ENCODE data around the gene EHD1. TPM values are rescaled to one million over a fixed set of nuclear protein-coding genes. Genes with fewer than 3 reads are reported as not detected.

The EHD1 gene
- total RNA-seq, 1 experiment from 2014 or later, result 340 TPM

- Histone ChIP-seq H4K20me1 (ENCODE audit: low read length) (peaks cover 43% of the 10 kb centered on the region; the same call in 1 of the 2 replicates), H3F3A (ENCODE audit: low read length, unreplicated experiment) (peaks cover 20% of the 10 kb centered on the region), H3K36me3 (ENCODE audit: low read depth, low read length) (peaks cover 40% of the 10 kb centered on the region), H3K79me2 (ENCODE audit: low read length) (peaks cover 91% of the 10 kb centered on the region), H3K4me1 (ENCODE audit: insufficient read depth, low read length) (peaks cover 81% of the 10 kb centered on the region), H3K27ac (ENCODE audit: low read length) (peak overlapping the region; percentile 81), H3K4me2 (ENCODE audit: low read length) (peak overlapping the region; percentile 69), H3K9ac (ENCODE audit: low read length) (peak overlapping the region; percentile 50), H3K9me3 (ENCODE audit: low read length) (no peaks in the 10 kb centered on the region), H2AFZ (ENCODE audit: low read length) (no peak overlapping the region), H3K4me3 (ENCODE audit: low read length) (peak overlapping the region; percentile 31), H3K27me3 (ENCODE audit: low read length) (no peaks in the 10 kb centered on the region), H3K9me2 (replicated peaks; ENCODE audit: low read length) (no peaks in the 10 kb centered on the region)
- TF ChIP-seq EZH2phosphoT487 (IDR thresholded peaks at IDR 0.05; ENCODE audit: borderline replicate concordance, low read length) (no peak), EZH2 (IDR thresholded peaks at IDR 0.05; ENCODE audit: low read length, unreplicated experiment) (no peak), CTCF (conservative IDR thresholded peaks at IDR 0.05; ENCODE audit: low read depth, low read length) (no peak)
- ChIA-PET POLR2A (ENCODE audit: unreplicated experiment) (interaction anchor here (0.6 to 2.3 kb wide), 11 partner anchors 8 to 542 kb away, joined by 3 to 23 read pairs (median 5); partner anchors contain the start of genes CDC42BPG and EHD1), CTCF (interaction anchor here (0.6 to 3.3 kb wide), 6 partner anchors 8 to 25 kb away, joined by 3 to 20 read pairs (median 6); partner anchors contain the start of gene CDC42BPG)
- intact Hi-C loops (cut with micrococcal nuclease), result loop anchor here (1.0 kb wide), 2 partner anchors 9 to 14 kb away; partner anchors contain the start of gene EHD1
- BruUV-seq (replicated peaks), result no TSS peak
- DNase-seq (peak; percentile 97), ATAC-seq (peak; percentile 78)
Measured at GRCh38 chr11:64868904-64869570, 9.4 kb downstream of the EHD1 start.

GRCh38 chr11:64867748-64868462 is 10.5 kb downstream of the EHD1 start:
- peaks cover 79% of the 10 kb centered on the region for H3K4me1 ChIP-seq (ENCODE audit: insufficient read depth, low read length)
- no peaks in the 10 kb centered on the region for H3K9me2 ChIP-seq (replicated peaks; ENCODE audit: low read length)
- H4K20me1 ChIP-seq (ENCODE audit: low read length), result peaks cover 54% of the 10 kb centered on the region; the same call in 1 of the 2 replicates
- intact Hi-C loops (cut with micrococcal nuclease), result no loop called here
- peaks cover 34% of the 10 kb centered on the region for H3K36me3 ChIP-seq (ENCODE audit: low read depth, low read length)
- POLR2A ChIA-PET (ENCODE audit: unreplicated experiment), result interaction anchor here (0.7 to 2.3 kb wide), 4 partner anchors 8 to 13 kb away, joined by 3 to 23 read pairs (median 8); no protein-coding TSS in a partner anchor
- TF ChIP-seq CTCF (conservative IDR thresholded peaks at IDR 0.05; ENCODE audit: low read depth, low read length) (no peak), EZH2 (IDR thresholded peaks at IDR 0.05; ENCODE audit: low read length, unreplicated experiment) (no peak), EZH2phosphoT487 (IDR thresholded peaks at IDR 0.05; ENCODE audit: borderline replicate concordance, low read length) (no peak)
- ATAC-seq (0 out of 2 replicates have a peak, but pooled peaks have one; percentile 1), DNase-seq (peak; percentile 78)
- H3K27me3 ChIP-seq (ENCODE audit: low read length), result no peaks in the 10 kb centered on the region
- peaks cover 20% of the 10 kb centered on the region for H3F3A ChIP-seq (ENCODE audit: low read length, unreplicated experiment)
- no peak overlapping the region for H2AFZ ChIP-seq (ENCODE audit: low read length)
- H3K4me2 ChIP-seq (ENCODE audit: low read length), result peak overlapping the region; percentile 69
- BruUV-seq (replicated peaks), result no TSS peak
- H3K27ac ChIP-seq (ENCODE audit: low read length), result peak overlapping the region; percentile 81
- H3K9ac ChIP-seq (ENCODE audit: low read length), result peak overlapping the region; percentile 50
- H3K79me2 ChIP-seq (ENCODE audit: low read length), result peaks cover 94% of the 10 kb centered on the region
- peak overlapping the region; percentile 31; the same call in 1 of the 2 replicates for H3K4me3 ChIP-seq (ENCODE audit: low read length)
- H3K9me3 ChIP-seq (ENCODE audit: low read length), result no peaks in the 10 kb centered on the region
- CTCF ChIA-PET, result interaction anchor here (1.3 to 3.3 kb wide), 2 partner anchors 9 to 19 kb away, joined by 6 to 20 read pairs; no protein-coding TSS in a partner anchor
